Mononuclear cell (primary cell): ENCODE data around the gene PSMA1. TPM values are rescaled to one million over a fixed set of nuclear protein-coding genes. Genes with fewer than 3 reads are reported as not detected.
A peak's percentile ranks its signal among the peaks of the same experiment; 100 is the strongest.

Experiments
- H3K27me3 ChIP-seq: 2 replicates; pipeline ENCODE4 v1.6.0; 2011; ENCODE audit warnings: low read length, control low read depth; ENCODE audit not compliant: insufficient read depth
- H3K4me1 ChIP-seq: 2 replicates; pipeline ENCODE4 v1.5.1; 2011; ENCODE audit warnings: mild to moderate bottlenecking, low read length, control low read depth; ENCODE audit not compliant: insufficient read depth
- H3K4me3 ChIP-seq: 2 replicates; pipeline ENCODE4 v1.5.1; 2011; ENCODE audit warnings: mild to moderate bottlenecking, low read length, moderate library complexity
- H3K9me3 ChIP-seq: 2 replicates; pipeline ENCODE4 v1.5.1; 2011; ENCODE audit warnings: low read depth, mild to moderate bottlenecking, control low read depth, low read length
- total RNA-seq: library from RNA; depleted of rRNA; stranded (reverse); fragments of >200 nt; gene quantifications from one replicate; pipeline ENCODE4 v1.2.3, GENCODE V29; 2012

The PSMA1 gene
- total RNA-seq, 1 donor, result 171 TPM

GRCh38 chr11:14503023-14503422 is 17.2 kb downstream of the PSMA1 start:
- peaks cover 12% of the 10 kb centered on the region for H3K4me1 ChIP-seq
- H3K4me3 ChIP-seq, result no peak overlapping the region
- H3K9me3 ChIP-seq, result no peaks in the 10 kb centered on the region
- no peaks in the 10 kb centered on the region for H3K27me3 ChIP-seq

GRCh38 chr11:14502039-14502438 is 18.1 kb downstream of the PSMA1 start:
- H3K27me3 ChIP-seq, result no peaks in the 10 kb centered on the region
- no peak overlapping the region for H3K4me3 ChIP-seq
- peaks cover 16% of the 10 kb centered on the region for H3K4me1 ChIP-seq
- no peaks in the 10 kb centered on the region for H3K9me3 ChIP-seq

GRCh38 chr11:14500181-14500651 is 20.0 kb downstream of the PSMA1 start:
- no peaks in the 10 kb centered on the region for H3K9me3 ChIP-seq
- no peaks in the 10 kb centered on the region for H3K27me3 ChIP-seq
- peaks cover 16% of the 10 kb centered on the region for H3K4me1 ChIP-seq
- peak overlapping the region; percentile 71 for H3K4me3 ChIP-seq

GRCh38 chr11:14499560-14500180 is 20.5 kb downstream of the PSMA1 start, which contains the start of gene COPB1:
COPB1 (minus strand) TSS chr11:14499811; CDS start chr11:14498928, 883 bp downstream.
- no peaks in the 10 kb centered on the region for H3K27me3 ChIP-seq
- H3K9me3 ChIP-seq, result no peaks in the 10 kb centered on the region
- H3K4me3 ChIP-seq, result peak within 1 kb of the TSS; percentile 71
- H3K4me1 ChIP-seq, result peaks cover 16% of the 10 kb centered on the region

GRCh38 chr11:14499178-14499559 is 21.0 kb downstream of the PSMA1 start:
- peak overlapping the region; percentile 71 for H3K4me3 ChIP-seq
- H3K27me3 ChIP-seq, result no peaks in the 10 kb centered on the region

GRCh38 chr11:14480716-14481115 is 39.5 kb downstream of the PSMA1 start:
- no peaks in the 10 kb centered on the region for H3K4me1 ChIP-seq
- no peak overlapping the region for H3K4me3 ChIP-seq
- no peaks in the 10 kb centered on the region for H3K9me3 ChIP-seq
- no peaks in the 10 kb centered on the region for H3K27me3 ChIP-seq

More at GRCh38 chr11:14499178-14499559, 21.0 kb downstream of the PSMA1 start:
- Histone ChIP-seq H3K4me1 (peaks cover 16% of the 10 kb centered on the region), H3K9me3 (no peaks in the 10 kb centered on the region)

GRCh38 chr11:14471127-14471526 is 49.1 kb downstream of the PSMA1 start:
- H3K4me1 ChIP-seq, result no peaks in the 10 kb centered on the region
- H3K9me3 ChIP-seq, result no peaks in the 10 kb centered on the region
- H3K27me3 ChIP-seq, result no peaks in the 10 kb centered on the region
- H3K4me3 ChIP-seq, result no peak overlapping the region

GRCh38 chr11:14463623-14464022 is 56.6 kb downstream of the PSMA1 start:
- Histone ChIP-seq H3K4me1 (no peaks in the 10 kb centered on the region), H3K27me3 (no peaks in the 10 kb centered on the region), H3K4me3 (no peak overlapping the region), H3K9me3 (no peaks in the 10 kb centered on the region)

GRCh38 chr11:14460147-14460546 is 60.0 kb downstream of the PSMA1 start:
- no peaks in the 10 kb centered on the region for H3K27me3 ChIP-seq
- H3K9me3 ChIP-seq, result no peaks in the 10 kb centered on the region
- H3K4me3 ChIP-seq, result no peak overlapping the region
- no peaks in the 10 kb centered on the region for H3K4me1 ChIP-seq

- no peaks in the 10 kb centered on the region for H3K4me1 ChIP-seq
- H3K9me3 ChIP-seq, result no peaks in the 10 kb centered on the region
- H3K4me3 ChIP-seq, result no peak overlapping the region
- no peaks in the 10 kb centered on the region for H3K27me3 ChIP-seq
These were observed 61.8 kb downstream of the PSMA1 start for GRCh38 chr11:14458377-14458776.

- no peaks in the 10 kb centered on the region for H3K9me3 ChIP-seq
These were observed 64.3 kb downstream of the PSMA1 start for GRCh38 chr11:14455648-14456430.

More at GRCh38 chr11:14455648-14456430, 64.3 kb downstream of the PSMA1 start:
- peaks cover 4% of the 10 kb centered on the region for H3K4me1 ChIP-seq
- H3K27me3 ChIP-seq, result no peaks in the 10 kb centered on the region
- H3K4me3 ChIP-seq, result no peak overlapping the region

Other genes starting within 250 kb of the PSMA1 start
- gene RRAS2, start 161.2 kb downstream of the PSMA1 start, total RNA-seq, result 28.7 TPM
- 127 TPM for gene COPB1, start 20.6 kb downstream of the PSMA1 start, total RNA-seq
- 149 TPM for gene PDE3B, start 123.4 kb upstream of the PSMA1 start, total RNA-seq